GM23338 (cell line): ENCODE measurements around the gene CACNA2D3. TPM values are rescaled to one million over a fixed set of nuclear protein-coding genes. Genes with fewer than 3 reads are reported as not detected.

ENCODE experiments used
- ATAC-seq: fragments of 200-7000 bp; cut with Tn5 transposase; 3 replicates; pipeline ENCODE4 v1.9.1; 2020
- DNase-seq: peaks from one replicate; pipeline ENCODE4 v3.0.0-alpha.2; 2015; ENCODE audit warnings: low spot score
- H2AFZ ChIP-seq: fragments of 200-600 bp; sonication (generic); 2 replicates; pipeline ENCODE4 v1.8.0; 2016; ENCODE audit warnings: antibody characterized with exemption, mild to moderate bottlenecking, moderate library complexity
- H3F3A ChIP-seq: fragments of 200-600 bp; sonication (generic); replicated peaks from 2 replicates; pipeline ENCODE4 v1.8.0; 2017; ENCODE audit warnings: antibody characterized with exemption, mixed run types, low read depth
- H3K27ac ChIP-seq: fragments of 200-600 bp; sonication (generic); 2 replicates; pipeline ENCODE4 v1.6.1; 2016; ENCODE audit warnings: low read depth
- H3K27me3 ChIP-seq: fragments of 200-600 bp; sonication (generic); 2 replicates; pipeline ENCODE4 v1.8.0; 2016; ENCODE audit warnings: mild to moderate bottlenecking, mixed run types, moderate library complexity; ENCODE audit not compliant: insufficient read depth
- H3K36me3 ChIP-seq: fragments of 200-600 bp; sonication (generic); 2 replicates; pipeline ENCODE4 v1.8.0; 2016; ENCODE audit warnings: mild to moderate bottlenecking; ENCODE audit not compliant: insufficient read depth
- H3K4me1 ChIP-seq: fragments of 200-600 bp; sonication (generic); 2 replicates; pipeline ENCODE4 v1.8.0; 2016; ENCODE audit warnings: mild to moderate bottlenecking, moderate library complexity; ENCODE audit not compliant: insufficient read depth
- H3K4me2 ChIP-seq: fragments of 200-600 bp; sonication (generic); 2 replicates; pipeline ENCODE4 v1.7.1; 2017; ENCODE audit warnings: mixed run types
- H3K4me3 ChIP-seq: fragments of 200-600 bp; sonication (generic); 2 replicates; pipeline ENCODE4 v1.6.1; 2016; ENCODE audit warnings: mixed run types
- H3K79me2 ChIP-seq: fragments of 200-600 bp; sonication (generic); replicated peaks from 2 replicates; pipeline ENCODE4 v1.8.0; 2017; ENCODE audit warnings: mild to moderate bottlenecking; ENCODE audit not compliant: insufficient read depth
- H3K9me2 ChIP-seq: fragments of 200-600 bp; sonication (generic); 2 replicates; pipeline ENCODE4 v1.8.0; 2017; ENCODE audit not compliant: insufficient read depth
- H4K20me1 ChIP-seq: fragments of 200-600 bp; sonication (generic); replicated peaks from 2 replicates; pipeline ENCODE4 v1.8.0; 2017; ENCODE audit warnings: mild to moderate bottlenecking; ENCODE audit not compliant: insufficient read depth
- H3K27ac Mint-ChIP-seq: 2 replicates; pipeline ENCODE4 v1.8.0; 2020; ENCODE audit warnings: inconsistent platforms, mild to moderate bottlenecking, moderate library complexity, mixed read lengths
- H3K27me3 Mint-ChIP-seq: 3 replicates; pipeline ENCODE4 v1.8.0; 2022; ENCODE audit warnings: low read depth, mild to moderate bottlenecking, moderate library complexity, mixed read lengths, inconsistent platforms; ENCODE audit not compliant: insufficient read depth, poor library complexity
- H3K36me3 Mint-ChIP-seq: 3 replicates; pipeline ENCODE4 v1.8.0; 2021; ENCODE audit warnings: low read depth, mild to moderate bottlenecking, inconsistent platforms, moderate library complexity, mixed read lengths
- H3K4me1 Mint-ChIP-seq: 3 replicates; pipeline ENCODE4 v1.8.0; 2020; ENCODE audit warnings: mild to moderate bottlenecking, inconsistent platforms, mixed read lengths
- H3K4me3 Mint-ChIP-seq: 3 replicates; pipeline ENCODE4 v1.8.0; 2021; ENCODE audit warnings: moderate library complexity, mild to moderate bottlenecking, inconsistent platforms, mixed read lengths
- H3K9me3 Mint-ChIP-seq: 3 replicates; pipeline ENCODE4 v1.8.0; 2020; ENCODE audit warnings: moderate library complexity, mild to moderate bottlenecking, inconsistent platforms, mixed read lengths
- CTCF ChIP-seq, 2 experiments: fragments of 200-600 bp in 1 of 2; sonication (generic) in 1 of 2; conservative IDR thresholded peaks; 2 replicates each; pipeline versions ENCODE4 v1.5.1 to v1.6.1; 2016 to 2017; ENCODE audit warnings: antibody characterized with exemption in 2 of 2, low read depth in 2 of 2, mild to moderate bottlenecking in 2 of 2, moderate library complexity in 1 of 2
- ETS1 ChIP-seq: IDR thresholded peaks from 2 replicates; pipeline ENCODE4 v1.6.1; 2016; ENCODE audit warnings: antibody characterized with exemption
- EZH2 ChIP-seq: fragments of 200-600 bp; sonication (generic); IDR thresholded peaks from one replicate; pipeline ENCODE4 v1.8.0; 2017; ENCODE audit warnings: antibody characterized with exemption, mild to moderate bottlenecking, low read depth; ENCODE audit not compliant: unreplicated experiment
- JUNB ChIP-seq: IDR thresholded peaks from one replicate; pipeline ENCODE4 v1.6.1; 2016; ENCODE audit warnings: antibody characterized with exemption; ENCODE audit not compliant: unreplicated experiment
- POLR2AphosphoS5 ChIP-seq: IDR thresholded peaks from 2 replicates; pipeline ENCODE4 v1.6.1; 2016; ENCODE audit warnings: antibody characterized with exemption, low read depth
- ZNF114 ChIP-seq: fragments of 250-450 bp; sonication (Bioruptor Pico); IDR thresholded peaks from 2 replicates; pipeline ENCODE4 v1.5.0; 2020; ENCODE audit warnings: mild to moderate bottlenecking, moderate library complexity
- ZNF462 ChIP-seq: fragments of 250-450 bp; sonication (Bioruptor Pico); IDR thresholded peaks from 2 replicates; pipeline ENCODE4 v1.5.0; 2020; ENCODE audit warnings: mild to moderate bottlenecking, moderate library complexity
- polyA plus RNA-seq: library from polyadenylated mRNA; unstranded; fragments of >200 nt; fragmentation: Nextera tagmentation; extraction: Ambion mirVana; gene quantifications from 2 replicates; pipeline ENCODE4 v1.2.1, GENCODE V29; 2016
- total RNA-seq: library from RNA; depleted of rRNA; stranded (reverse); fragments of >200 nt; shearing (Covaris generic); gene quantifications from 2 replicates; pipeline ENCODE4 v1.2.3, GENCODE V29; 2014

The CACNA2D3 gene
- total and polyA plus RNA-seq, 2 experiments from 2014 or later = 2.2 to 2.3 TPM

GRCh38 chr3:54304877-54305276 lies 182.5 kb downstream of the CACNA2D3 start:
- Mint-ChIP-seq H3K9me3 (no peaks in the 10 kb centered on the region), H3K27me3 (no peaks in the 10 kb centered on the region), H3K4me3 (no peak overlapping the region), H3K36me3 (no peaks in the 10 kb centered on the region), H3K27ac (no peak overlapping the region), H3K4me1 (peaks cover 8% of the 10 kb centered on the region)
- Histone ChIP-seq H3K4me2 (no peak overlapping the region), H3K4me1 (peaks cover 5% of the 10 kb centered on the region), H3K36me3 (no peaks in the 10 kb centered on the region), H3K9me2 (no peaks in the 10 kb centered on the region), H3K79me2 (no peaks in the 10 kb centered on the region), H3K4me3 (no peak overlapping the region), H3F3A (no peaks in the 10 kb centered on the region), H2AFZ (no peak overlapping the region), H3K27me3 (no peaks in the 10 kb centered on the region), H3K27ac (no peak overlapping the region), H4K20me1 (no peaks in the 10 kb centered on the region)
- ATAC-seq = no peak
- no peak for TF ChIP-seq ETS1
- no peak for TF ChIP-seq CTCF (conservative IDR thresholded peaks at IDR 0.05; ENCODE audit: low read depth in 2 of 2)
- no peak for TF ChIP-seq ZNF114 (CRISPR knock-in tag)
- no peak for DNase-seq

GRCh38 chr3:54305409-54306099 lies 183.2 kb downstream of the CACNA2D3 start:
- Histone ChIP-seq H3K79me2 (no peaks in the 10 kb centered on the region), H3F3A (no peaks in the 10 kb centered on the region), H3K27me3 (no peaks in the 10 kb centered on the region), H3K4me2 (no peak overlapping the region), H3K4me3 (no peak overlapping the region), H3K4me1 (peaks cover 5% of the 10 kb centered on the region; the same call in 1 of the 2 replicates), H3K9me2 (no peaks in the 10 kb centered on the region), H4K20me1 (no peaks in the 10 kb centered on the region), H3K27ac (no peak overlapping the region), H2AFZ (no peak overlapping the region), H3K36me3 (no peaks in the 10 kb centered on the region)
- H3K27ac Mint-ChIP-seq = no peak overlapping the region
- H3K36me3 Mint-ChIP-seq = no peaks in the 10 kb centered on the region
- no peak overlapping the region for H3K4me3 Mint-ChIP-seq
- no peaks in the 10 kb centered on the region for H3K9me3 Mint-ChIP-seq
- TF ChIP-seq ZNF462 (CRISPR knock-in tag) (no peak), CTCF (conservative IDR thresholded peaks at IDR 0.05; ENCODE audit: low read depth in 2 of 2) (no peak), POLR2AphosphoS5 (no peak), EZH2 (no peak), ZNF114 (CRISPR knock-in tag) (no peak), JUNB (no peak)
- ATAC-seq (no peak), DNase-seq (no peak)
- H3K27me3 Mint-ChIP-seq = no peaks in the 10 kb centered on the region
- peaks cover 9% of the 10 kb centered on the region for H3K4me1 Mint-ChIP-seq
